ENCODE results near the gene KLHL7.

Gene KLHL7

DNA sequence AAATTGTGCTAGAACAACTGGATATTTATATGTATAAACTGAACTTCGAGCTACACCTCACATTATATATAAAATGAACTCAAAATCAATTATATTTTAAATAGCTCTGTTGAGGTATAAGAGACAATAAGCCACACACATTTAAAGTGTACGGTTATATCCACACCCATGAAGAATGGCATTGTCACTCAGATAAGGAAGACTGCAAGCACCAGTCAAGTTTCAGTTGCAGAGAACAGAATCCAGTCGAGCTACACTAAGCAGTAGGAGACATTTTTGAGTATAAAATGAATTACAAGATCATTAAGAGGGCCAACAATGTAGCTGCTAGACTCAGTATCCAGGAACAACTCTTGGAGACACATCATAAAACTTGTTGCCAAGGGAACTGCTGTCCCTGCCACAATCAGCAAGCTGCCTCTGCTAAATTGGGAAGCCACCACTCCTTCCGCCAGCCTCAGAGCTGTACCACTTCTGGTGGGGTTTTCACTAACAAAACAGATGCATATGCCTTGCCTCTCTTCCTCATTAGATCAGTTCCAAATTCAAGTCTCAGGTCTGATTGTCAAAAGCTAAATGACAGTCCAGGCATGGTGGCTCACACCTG lies 121.4 kb downstream of the KLHL7 start:
- H3K4me3 ChIP-seq (ENCODE audit: low read depth, low read length) = no peak overlapping the region
- no peak for DNase-seq (ENCODE audit: low read depth)
- TF ChIP-seq, protein P1, sequence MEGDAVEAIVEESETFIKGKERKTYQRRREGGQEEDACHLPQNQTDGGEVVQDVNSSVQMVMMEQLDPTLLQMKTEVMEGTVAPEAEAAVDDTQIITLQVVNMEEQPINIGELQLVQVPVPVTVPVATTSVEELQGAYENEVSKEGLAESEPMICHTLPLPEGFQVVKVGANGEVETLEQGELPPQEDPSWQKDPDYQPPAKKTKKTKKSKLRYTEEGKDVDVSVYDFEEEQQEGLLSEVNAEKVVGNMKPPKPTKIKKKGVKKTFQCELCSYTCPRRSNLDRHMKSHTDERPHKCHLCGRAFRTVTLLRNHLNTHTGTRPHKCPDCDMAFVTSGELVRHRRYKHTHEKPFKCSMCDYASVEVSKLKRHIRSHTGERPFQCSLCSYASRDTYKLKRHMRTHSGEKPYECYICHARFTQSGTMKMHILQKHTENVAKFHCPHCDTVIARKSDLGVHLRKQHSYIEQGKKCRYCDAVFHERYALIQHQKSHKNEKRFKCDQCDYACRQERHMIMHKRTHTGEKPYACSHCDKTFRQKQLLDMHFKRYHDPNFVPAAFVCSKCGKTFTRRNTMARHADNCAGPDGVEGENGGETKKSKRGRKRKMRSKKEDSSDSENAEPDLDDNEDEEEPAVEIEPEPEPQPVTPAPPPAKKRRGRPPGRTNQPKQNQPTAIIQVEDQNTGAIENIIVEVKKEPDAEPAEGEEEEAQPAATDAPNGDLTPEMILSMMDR (IDR thresholded peaks at IDR 0.05; ENCODE audit: low read depth, low read length) = no peak
- no peak for TF ChIP-seq POLR2A (IDR thresholded peaks at IDR 0.05; ENCODE audit: extremely low read depth, insufficient read length)

Measured in NB4 (cell line).